H9 (cell line): ENCODE data around the gene USP36. TPM values are rescaled to one million over a fixed set of nuclear protein-coding genes. Genes with fewer than 3 reads are reported as not detected.

Source experiments
- DNase-seq: peaks from one replicate; pipeline ENCODE4 v3.0.0-alpha.2; 2017
- H2AFZ ChIP-seq: one replicate; pipeline ENCODE4 v1.6.1; 2013; ENCODE audit warnings: mild to moderate bottlenecking, low read length, control low read depth, moderate library complexity
- H2AK5ac ChIP-seq: 2 replicates; pipeline ENCODE4 v1.6.1; 2013; ENCODE audit warnings: low read length, control low read depth, mixed read lengths; ENCODE audit not compliant: insufficient read length
- H2BK120ac ChIP-seq: one replicate; pipeline ENCODE4 v1.6.1; 2013; ENCODE audit warnings: low read depth, mild to moderate bottlenecking, low read length, control low read depth, inconsistent platforms; ENCODE audit not compliant: poor library complexity, severe bottlenecking
- H2BK12ac ChIP-seq: 2 replicates; pipeline ENCODE4 v1.6.1; 2013; ENCODE audit warnings: low read length, control low read depth, mixed read lengths, low read depth; ENCODE audit not compliant: insufficient read length
- H2BK15ac ChIP-seq: 2 replicates; pipeline ENCODE4 v1.6.1; 2013; ENCODE audit warnings: low read depth, low read length, control low read depth
- H2BK20ac ChIP-seq: one replicate; pipeline ENCODE4 v1.6.1; 2013; ENCODE audit warnings: low read depth, mild to moderate bottlenecking, low read length, control low read depth, inconsistent platforms; ENCODE audit not compliant: poor library complexity, severe bottlenecking
- H2BK5ac ChIP-seq: 2 replicates; pipeline ENCODE4 v1.6.1; 2013; ENCODE audit warnings: low read length, control low read depth, mixed read lengths; ENCODE audit not compliant: insufficient read length
- H3K14ac ChIP-seq: 2 replicates; pipeline ENCODE4 v1.6.1; 2013; ENCODE audit warnings: low read length, control low read depth; ENCODE audit not compliant: insufficient read depth
- H3K18ac ChIP-seq: 2 replicates; pipeline ENCODE4 v1.6.1; 2013; ENCODE audit warnings: low read depth, mild to moderate bottlenecking, mixed read lengths, low read length, control low read depth; ENCODE audit not compliant: insufficient read length
- H3K23ac ChIP-seq: 2 replicates; pipeline ENCODE4 v1.6.1; 2013; ENCODE audit warnings: low read length, control low read depth, mixed read lengths, low read depth; ENCODE audit not compliant: insufficient read length
- H3K23me2 ChIP-seq: 2 replicates; pipeline ENCODE4 v1.6.1; 2013; ENCODE audit warnings: low read depth, mild to moderate bottlenecking, mixed read lengths, low read length, control low read depth; ENCODE audit not compliant: insufficient read length, poor library complexity, severe bottlenecking
- H3K27ac ChIP-seq: 2 replicates; pipeline ENCODE4 v1.5.1; 2013; ENCODE audit warnings: low read length, control low read depth, mixed read lengths, low read depth; ENCODE audit not compliant: insufficient read length
- H3K27me3 ChIP-seq: 2 replicates; pipeline ENCODE4 v1.6.1; 2013; ENCODE audit warnings: low read length, control low read depth, inconsistent platforms; ENCODE audit not compliant: insufficient read depth
- H3K4ac ChIP-seq: 2 replicates; pipeline ENCODE4 v1.6.1; 2013; ENCODE audit warnings: low read depth, mild to moderate bottlenecking, control low read depth, inconsistent platforms, low read length, moderate library complexity
- H3K4me1 ChIP-seq: 2 replicates; pipeline ENCODE4 v1.6.1; 2013; ENCODE audit warnings: low read length, control low read depth, inconsistent platforms; ENCODE audit not compliant: insufficient read depth
- H3K4me2 ChIP-seq: 2 replicates; pipeline ENCODE4 v1.6.1; 2013; ENCODE audit warnings: low read length, control low read depth, mixed read lengths; ENCODE audit not compliant: insufficient read length, insufficient read depth
- H3K56ac ChIP-seq: 2 replicates; pipeline ENCODE4 v1.6.1; 2013; ENCODE audit warnings: low read depth, mild to moderate bottlenecking, mixed read lengths, low read length, control low read depth; ENCODE audit not compliant: insufficient read length
- H3K79me1 ChIP-seq: 2 replicates; pipeline ENCODE4 v1.6.1; 2013; ENCODE audit warnings: low read depth, mild to moderate bottlenecking, moderate library complexity, low read length, control low read depth, inconsistent platforms; ENCODE audit not compliant: insufficient read depth, poor library complexity, severe bottlenecking
- H3K79me2 ChIP-seq: 2 replicates; pipeline ENCODE4 v1.6.1; 2013; ENCODE audit warnings: low read length, control low read depth, inconsistent platforms; ENCODE audit not compliant: insufficient read depth
- H3K9ac ChIP-seq: 2 replicates; pipeline ENCODE4 v1.6.1; 2013; ENCODE audit warnings: low read length, control low read depth, mixed read lengths; ENCODE audit not compliant: insufficient read length; ENCODE audit errors: extremely low read depth
- H3K9me3 ChIP-seq: one replicate; pipeline ENCODE4 v1.6.1; 2013; ENCODE audit warnings: low read depth, low read length, inconsistent platforms; ENCODE audit not compliant: control insufficient read depth
- H3T11ph ChIP-seq: one replicate; pipeline ENCODE4 v1.6.1; 2013; ENCODE audit warnings: mild to moderate bottlenecking, low read length, control low read depth, inconsistent platforms
- H4K20me1 ChIP-seq: one replicate; pipeline ENCODE4 v1.6.1; 2013; ENCODE audit not compliant: control insufficient read depth, insufficient read length, insufficient read depth
- H4K5ac ChIP-seq: 2 replicates; pipeline ENCODE4 v1.6.1; 2013; ENCODE audit warnings: low read depth, mild to moderate bottlenecking, mixed read lengths, low read length, control low read depth; ENCODE audit not compliant: insufficient read length
- H4K8ac ChIP-seq: replicated peaks from 2 replicates; pipeline ENCODE4 v1.6.1; 2013; ENCODE audit warnings: low read length, control low read depth, mixed read lengths, low read depth; ENCODE audit not compliant: insufficient read length
- H4K91ac ChIP-seq: 2 replicates; pipeline ENCODE4 v1.6.1; 2013; ENCODE audit warnings: low read depth, mild to moderate bottlenecking, moderate library complexity, mixed read lengths, low read length, control low read depth; ENCODE audit not compliant: insufficient read length
- H3K27ac Mint-ChIP-seq, 3 experiments: 2 replicates in 2 of 3; 3 replicates in 1 of 3; pipeline ENCODE4 v1.8.0; 2020 to 2021; ENCODE audit warnings: mixed read lengths in 3 of 3, mild to moderate bottlenecking in 1 of 3, moderate library complexity in 1 of 3
- H3K27me3 Mint-ChIP-seq: 2 replicates; pipeline ENCODE4 v1.8.0; 2021; ENCODE audit warnings: low read depth, mild to moderate bottlenecking, moderate library complexity, mixed read lengths
- H3K36me3 Mint-ChIP-seq, 3 experiments: 2 replicates in 2 of 3; 3 replicates in 1 of 3; pipeline ENCODE4 v1.8.0; 2020 to 2021; ENCODE audit warnings: low read depth in 3 of 3, mixed read lengths in 3 of 3; ENCODE audit not compliant: insufficient read depth in 1 of 3
- H3K4me1 Mint-ChIP-seq, 2 experiments: 2 replicates each; pipeline ENCODE4 v1.8.0; 2020; ENCODE audit warnings: mixed read lengths in 2 of 2
- H3K4me3 Mint-ChIP-seq, 2 experiments: 2 replicates in 1 of 2; 3 replicates in 1 of 2; pipeline ENCODE4 v1.8.0; 2020 to 2021; ENCODE audit warnings: mild to moderate bottlenecking in 2 of 2, mixed read lengths in 2 of 2, moderate library complexity in 1 of 2
- H3K9me3 Mint-ChIP-seq, 2 experiments: 2 replicates in 1 of 2; 3 replicates in 1 of 2; pipeline ENCODE4 v1.8.0; 2020; ENCODE audit warnings: mild to moderate bottlenecking in 2 of 2, mixed read lengths in 2 of 2, moderate library complexity in 1 of 2
- WGBS: extraction: QIAGEN DNeasy Blood & Tissue Kit; methylation state at CpG from one replicate; pipeline ENCODE4 v1.1.7; 2013; ENCODE audit warnings: missing lambda C conversion rate, low lambda C conversion rate, mixed read lengths; ENCODE audit not compliant: insufficient read length; ENCODE audit errors: extremely low coverage; 5-methylcytosine and 5-hydroxymethylcytosine counted together
- total RNA-seq: library from RNA; stranded (reverse); gene quantifications from 2 replicates; pipeline ENCODE4 v1.2.1, GENCODE V29; 2021
- TF ChIP-seq, protein P1 (sequence below): fragments of 200-600 bp; sonication (generic); conservative IDR thresholded peaks from 3 replicates; pipeline ENCODE4 v1.8.0; 2021; ENCODE audit warnings: antibody characterized with exemption, mild to moderate bottlenecking

USP36 gene
- total RNA-seq, 1 experiment from 2014 or later = 106 TPM

DNA sequence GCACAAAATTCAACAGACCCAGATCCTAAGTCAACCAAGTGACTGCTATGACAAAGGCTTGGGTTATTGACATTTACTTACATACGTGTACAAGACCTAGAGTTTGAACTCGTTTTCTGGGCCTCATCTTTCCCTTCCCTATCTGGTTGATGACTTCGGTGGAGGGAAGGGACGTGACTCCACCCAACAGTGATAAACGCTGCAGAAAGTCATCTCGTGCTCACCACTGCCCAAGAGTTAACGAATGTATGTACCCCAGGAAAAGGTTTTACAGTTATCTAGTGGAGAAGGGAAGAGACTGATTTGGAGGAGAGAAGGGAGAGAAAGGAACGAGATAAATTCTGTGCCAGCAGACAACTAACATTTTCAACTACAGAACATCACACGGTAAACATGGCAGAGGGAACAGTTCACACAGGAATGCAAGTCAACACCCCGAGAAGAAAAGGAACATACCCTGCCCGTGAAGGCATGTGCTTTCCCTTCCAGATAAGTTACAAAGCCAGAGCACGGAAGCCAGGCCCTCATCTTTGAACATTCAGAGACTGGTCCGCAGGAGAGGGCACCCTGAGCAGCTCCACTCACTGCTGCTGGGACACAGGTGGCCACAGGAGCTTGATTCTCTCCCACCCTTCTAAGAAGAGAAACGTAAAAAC lies 44.6 kb downstream of the USP36 start:
- no peak overlapping the region for H3K4me2 ChIP-seq
- H4K91ac ChIP-seq = no peak overlapping the region
- no peak overlapping the region for H3K9ac ChIP-seq
- H2AFZ ChIP-seq = no peak overlapping the region
- H3K27ac ChIP-seq = no peak overlapping the region
- H3K4ac ChIP-seq = no peak overlapping the region
- H4K20me1 ChIP-seq = no peaks in the 10 kb centered on the region
- Mint-ChIP-seq H3K27ac (0 out of 7 replicates have a peak overlapping the region, but pooled peaks of 1 of the 3 experiments have one; percentile 76), H3K4me3 (no peak overlapping the region; a peak in 1 of 5 replicates), H3K9me3 (no peaks in the 10 kb centered on the region), H3K36me3 (peaks cover 41 to 82% (median 74%) of the 10 kb centered on the region in 3 experiments), H3K4me1 (peaks cover 4 to 6% of the 10 kb centered on the region in 2 experiments; a peak in 3 of 4 replicates), H3K27me3 (no peaks in the 10 kb centered on the region)
- no peak overlapping the region for H3K18ac ChIP-seq
- H3K79me1 ChIP-seq = no peaks in the 10 kb centered on the region
- H2BK120ac ChIP-seq = no peak overlapping the region
- no peak overlapping the region for H3K56ac ChIP-seq
- no peaks in the 10 kb centered on the region for H3K79me2 ChIP-seq
- no peak overlapping the region for H2BK15ac ChIP-seq
- no peaks in the 10 kb centered on the region for H3K23me2 ChIP-seq
- no CpG with 5 or more reads among the region's 14 CpGs for WGBS
- no peaks in the 10 kb centered on the region for H3K9me3 ChIP-seq
- H2AK5ac ChIP-seq = no peak overlapping the region
- H2BK12ac ChIP-seq = no peak overlapping the region
- H2BK5ac ChIP-seq = no peak overlapping the region
- H3K23ac ChIP-seq = no peak overlapping the region
- H4K5ac ChIP-seq = no peak overlapping the region
- TF ChIP-seq, protein P1, sequence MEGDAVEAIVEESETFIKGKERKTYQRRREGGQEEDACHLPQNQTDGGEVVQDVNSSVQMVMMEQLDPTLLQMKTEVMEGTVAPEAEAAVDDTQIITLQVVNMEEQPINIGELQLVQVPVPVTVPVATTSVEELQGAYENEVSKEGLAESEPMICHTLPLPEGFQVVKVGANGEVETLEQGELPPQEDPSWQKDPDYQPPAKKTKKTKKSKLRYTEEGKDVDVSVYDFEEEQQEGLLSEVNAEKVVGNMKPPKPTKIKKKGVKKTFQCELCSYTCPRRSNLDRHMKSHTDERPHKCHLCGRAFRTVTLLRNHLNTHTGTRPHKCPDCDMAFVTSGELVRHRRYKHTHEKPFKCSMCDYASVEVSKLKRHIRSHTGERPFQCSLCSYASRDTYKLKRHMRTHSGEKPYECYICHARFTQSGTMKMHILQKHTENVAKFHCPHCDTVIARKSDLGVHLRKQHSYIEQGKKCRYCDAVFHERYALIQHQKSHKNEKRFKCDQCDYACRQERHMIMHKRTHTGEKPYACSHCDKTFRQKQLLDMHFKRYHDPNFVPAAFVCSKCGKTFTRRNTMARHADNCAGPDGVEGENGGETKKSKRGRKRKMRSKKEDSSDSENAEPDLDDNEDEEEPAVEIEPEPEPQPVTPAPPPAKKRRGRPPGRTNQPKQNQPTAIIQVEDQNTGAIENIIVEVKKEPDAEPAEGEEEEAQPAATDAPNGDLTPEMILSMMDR = no peak
- no peak overlapping the region for H3K14ac ChIP-seq
- H4K8ac ChIP-seq = no peak overlapping the region
- H3T11ph ChIP-seq = no peak overlapping the region
- no peaks in the 10 kb centered on the region for H3K4me1 ChIP-seq
- no peak overlapping the region for H2BK20ac ChIP-seq
- no peak for DNase-seq
- no peaks in the 10 kb centered on the region for H3K27me3 ChIP-seq
